K562 (cell line): ENCODE results near the gene BOC. TPM values are rescaled to one million over a fixed set of nuclear protein-coding genes. Genes with fewer than 3 reads are reported as not detected.

ENCODE experiments used
- ATAC-seq: fragments of 200-7000 bp; cut with Tn5 transposase; 3 replicates; pipeline ENCODE4 v1.9.1; 2020; ENCODE audit warnings: moderate library complexity
- BruUV-seq: library from RNA; stranded (reverse); fragments of 400-500 nt; replicated peaks from 2 replicates; lab custom pipeline; 2021; lab: Mats Ljungman, UMichigan
- CTCF ChIA-PET: fragments of 300-600 bp; formaldehyde crosslinking; extraction: SDS; loops from one replicate; lab custom pipeline; 2021; ENCODE audit warnings: low intra/inter-chr PET ratio; lab: Yijun Ruan, JAX
- POLR2A ChIA-PET: fragments of 300-600, 350-650 bp; sonication (Branson Sonifier 250); formaldehyde crosslinking; extraction: SDS; loops from one replicate; lab custom pipeline; 2021; ENCODE audit warnings: antibody characterized with exemption, inconsistent platforms; lab: Yijun Ruan, JAX
- DNase-seq, 4 experiments: peaks; one replicate each; pipeline versions ENCODE4 v3.0.0 to v3.0.0-alpha.2; 2011 to 2018; ENCODE audit warnings: low spot score in 3 of 4, mixed read lengths in 3 of 4; ENCODE audit errors: extremely low read depth in 1 of 4
- FAIRE-seq: peaks from 2 replicates; lab custom pipeline; 2011; peaks lifted over from hg19 to GRCh38; lab: Jason Lieb, UNC
- H2AFZ ChIP-seq: 2 replicates; pipeline ENCODE4 v1.6.0; 2011; ENCODE audit warnings: low read depth, low read length, control low read depth, inconsistent platforms
- H3K27ac ChIP-seq: fragments of 200-600 bp; 3 replicates; pipeline ENCODE4 v1.8.0; 2011; ENCODE audit warnings: low read depth, mild to moderate bottlenecking, control low read depth, inconsistent platforms, low read length, moderate library complexity, mixed read lengths; ENCODE audit errors: extremely low read depth
- H3K27me3 ChIP-seq, 2 experiments: fragments of 300-600 bp in 1 of 2; 2 replicates in 1 of 2; 3 replicates in 1 of 2; pipeline versions ENCODE4 v1.6.0 to v1.8.0; 2011; ENCODE audit warnings: inconsistent platforms in 2 of 2, low read length in 2 of 2, mild to moderate bottlenecking in 1 of 2, mixed read lengths in 1 of 2, moderate library complexity in 1 of 2; ENCODE audit not compliant: control insufficient read depth in 2 of 2, insufficient read depth in 2 of 2
- H3K36me3 ChIP-seq: fragments of 300-600 bp; 3 replicates; pipeline ENCODE4 v1.8.0; 2011; ENCODE audit warnings: mild to moderate bottlenecking, low read length, inconsistent platforms; ENCODE audit not compliant: control insufficient read depth, insufficient read depth
- H3K4me1 ChIP-seq, 2 experiments: fragments of 200-600 bp in 1 of 2; replicated peaks in 1 of 2; 2 replicates in 1 of 2; 3 replicates in 1 of 2; pipeline versions ENCODE4 v1.5.1 to v1.8.0; 2011; ENCODE audit warnings: inconsistent platforms in 2 of 2, low read length in 2 of 2, mild to moderate bottlenecking in 1 of 2, mixed read lengths in 1 of 2, moderate library complexity in 1 of 2; ENCODE audit not compliant: control insufficient read depth in 2 of 2, insufficient read depth in 2 of 2
- H3K4me2 ChIP-seq: 2 replicates; pipeline ENCODE4 v1.6.1; 2011; ENCODE audit warnings: low read length, control low read depth, inconsistent platforms, mixed read lengths; ENCODE audit not compliant: insufficient read depth
- H3K4me3 ChIP-seq: fragments of 200-600 bp; sonication (generic), shearing (Covaris generic); 2 replicates; pipeline ENCODE4 v1.5.1; 2016; ENCODE audit warnings: control low read depth, inconsistent platforms
- H3K79me2 ChIP-seq: fragments of 200-600 bp; 3 replicates; pipeline ENCODE4 v1.8.0; 2011; ENCODE audit warnings: low read length, inconsistent platforms; ENCODE audit not compliant: control insufficient read depth, insufficient read depth
- H3K9ac ChIP-seq, 2 experiments: 2 replicates each; pipeline versions ENCODE4 v1.6.0 to v1.6.1; 2011; ENCODE audit warnings: low read depth in 2 of 2, low read length in 2 of 2, control low read depth in 1 of 2, inconsistent platforms in 1 of 2, mild to moderate bottlenecking in 1 of 2, mixed read lengths in 1 of 2; ENCODE audit not compliant: insufficient read depth in 1 of 2
- H3K9me1 ChIP-seq: one replicate; pipeline ENCODE4 v1.6.0; 2011; ENCODE audit warnings: inconsistent platforms, mild to moderate bottlenecking, low read length, moderate library complexity; ENCODE audit not compliant: control insufficient read depth, insufficient read depth
- H3K9me3 ChIP-seq: replicated peaks from 2 replicates; pipeline ENCODE4 v1.5.1; 2011; ENCODE audit warnings: low read depth, low read length, inconsistent platforms; ENCODE audit not compliant: control insufficient read depth, insufficient read depth
- H4K20me1 ChIP-seq: replicated peaks from 2 replicates; pipeline ENCODE4 v1.6.1; 2011; ENCODE audit warnings: low read length, inconsistent platforms, mixed read lengths; ENCODE audit not compliant: control insufficient read depth, insufficient read depth
- C11orf30 ChIP-seq: fragments of 450-650 bp; IDR thresholded peaks from 2 replicates; pipeline ENCODE4 v1.6.1; 2016; ENCODE audit warnings: low read depth, mild to moderate bottlenecking
- ETV5 ChIP-seq: sonication (generic); formaldehyde crosslinking; IDR thresholded peaks from 2 replicates; pipeline ENCODE4 v1.4.0; 2020; ENCODE audit warnings: low read depth, mild to moderate bottlenecking, missing genetic modification reagents
- FOXP1 ChIP-seq: sonication (generic); formaldehyde crosslinking; IDR thresholded peaks from 2 replicates; pipeline ENCODE4 v1.8.0; 2022; ENCODE audit warnings: mild to moderate bottlenecking, missing genetic modification reagents
- GTF2E2 ChIP-seq: fragments of 200-800 bp; sonication (Bioruptor generic); IDR thresholded peaks from 2 replicates; pipeline ENCODE4 v1.6.1; 2016; ENCODE audit warnings: missing genetic modification characterization, missing compliant biosample characterization
- HNRNPH1 ChIP-seq: fragments of 200-400 bp; formaldehyde crosslinking; optimal IDR thresholded peaks from 2 replicates; pipeline ENCODE3; 2017; ENCODE audit warnings: low read depth, mild to moderate bottlenecking, low read length, moderate library complexity
- KDM4B ChIP-seq, 2 experiments: fragments of 450-650 bp in 1 of 2; sonication (generic) in 1 of 2; IDR thresholded peaks; 2 replicates each; pipeline ENCODE4 v1.6.1; 2016 to 2017; ENCODE audit warnings: borderline replicate concordance in 2 of 2, antibody characterized with exemption in 1 of 2, low read depth in 1 of 2, mild to moderate bottlenecking in 1 of 2
- NELFE ChIP-seq: IDR thresholded peaks from 2 replicates; pipeline ENCODE4 v1.6.1; 2011; ENCODE audit warnings: mild to moderate bottlenecking; ENCODE audit not compliant: insufficient read depth, insufficient read length
- NFE2 ChIP-seq: IDR thresholded peaks from 2 replicates; pipeline ENCODE4 v1.6.1; 2014; ENCODE audit warnings: antibody characterized with exemption, low read depth
- RBM15 ChIP-seq: fragments of 200-400 bp; formaldehyde crosslinking; IDR thresholded peaks from 2 replicates; pipeline ENCODE4 v1.6.1; 2018; ENCODE audit warnings: mild to moderate bottlenecking, low read length, moderate library complexity; ENCODE audit not compliant: insufficient read depth
- STAT5B ChIP-seq: fragments of 250-450 bp; sonication (Bioruptor Pico); IDR thresholded peaks from 2 replicates; pipeline ENCODE4 v1.8.0; 2021; ENCODE audit warnings: mild to moderate bottlenecking, inconsistent platforms
- YY1 ChIP-seq, 3 experiments: IDR thresholded peaks; 2 replicates each; pipeline ENCODE4 v1.6.1; 2011; ENCODE audit warnings: low read length in 2 of 3, mild to moderate bottlenecking in 2 of 3, moderate library complexity in 2 of 3, borderline replicate concordance in 1 of 3, control low read depth in 1 of 3, low read depth in 1 of 3; ENCODE audit not compliant: insufficient read depth in 3 of 3, insufficient replicate concordance in 2 of 3, control insufficient read depth in 1 of 3, insufficient read length in 1 of 3; ENCODE audit errors: extremely low read depth in 1 of 3
- ZNF184 ChIP-seq: sonication (generic); formaldehyde crosslinking; IDR thresholded peaks from 2 replicates; pipeline ENCODE4 v1.5.0; 2020; ENCODE audit warnings: missing genetic modification reagents
- ZNF253 ChIP-seq: fragments of 250-450 bp; sonication (Bioruptor Pico); conservative IDR thresholded peaks from 2 replicates; pipeline ENCODE4 v1.6.1; 2021; ENCODE audit warnings: mild to moderate bottlenecking
- ZNF41 ChIP-seq: fragments of 250-450 bp; sonication (Bioruptor Pico); conservative IDR thresholded peaks from 2 replicates; pipeline ENCODE4 v1.4.0; 2020; ENCODE audit warnings: mild to moderate bottlenecking
- ZNF766 ChIP-seq: fragments of 200-800 bp; sonication (Bioruptor generic); conservative IDR thresholded peaks from 2 replicates; pipeline ENCODE4 v1.6.1; 2016; ENCODE audit warnings: missing genetic modification characterization, missing compliant biosample characterization
- WGBS: fragments of 100-300 bp; shearing (Covaris generic); methylation state at CpG from one replicate; pipeline ENCODE4 v1.1.6; 2016; ENCODE audit warnings: low coverage, mixed read lengths; ENCODE audit not compliant: insufficient coverage; ENCODE audit errors: missing lambda C conversion rate; 5-methylcytosine and 5-hydroxymethylcytosine counted together
- in situ Hi-C: fragments of 300-500 bp; cut with MboI; formaldehyde crosslinking; loops from 4 replicates; pipeline ENCODE4 v1.15.0; 2018; ENCODE audit warnings: inconsistent platforms, mixed read lengths
- intact Hi-C: fragments of 100-400 bp; cut with micrococcal nuclease; formaldehyde crosslinking; loops from 2 replicates; pipeline ENCODE4 v1.14.2; 2022
- polyA plus RNA-seq, 8 experiments: library from polyadenylated mRNA; depleted of rRNA in 4 of 8; stranded (reverse) in 5 of 8; unstranded in 3 of 8; fragments of >200 nt; fragmentation: Nextera tagmentation in 2 of 8; fragmentation: Illumina TruSeq in 1 of 8; extraction: Ambion mirVana in 2 of 8; extraction: Trizol in 1 of 8; gene quantifications; 2 replicates each; pipeline versions ENCODE4 v1.2.1 to v1.2.3, GENCODE V29; 2011 to 2014; ENCODE audit warnings: inconsistent platforms in 1 of 8, missing spikeins in 1 of 8
- total RNA-seq, 7 experiments: library from RNA; depleted of rRNA in 6 of 7; stranded (reverse); fragments of >200 nt in 6 of 7; fragmentation: Illumina TruSeq in 2 of 7; extraction: Trizol in 2 of 7; gene quantifications; 2 replicates each; pipeline versions ENCODE4 v1.2.1 to v1.2.3, GENCODE V29; 2011 to 2021; ENCODE audit warnings: low replicate concordance in 1 of 7

The BOC gene
- total and polyA plus RNA-seq, 9 of the 15 experiments (the other 6 are each of a cell fraction or from before 2014, with no cell fraction given) = not detected

GRCh38 chr3:113210604-113211329 is 590 bp upstream of the BOC start:
- ATAC-seq (no peak), DNase-seq (no peak), FAIRE-seq (no peak)
- no peak overlapping the region for H2AFZ ChIP-seq
- H3K9me1 ChIP-seq = no peaks in the 10 kb centered on the region
- intact Hi-C loops = no loop called here
- H3K4me1 ChIP-seq = peaks cover 0 to 6% of the 10 kb centered on the region in 2 experiments; a peak in 1 of 5 replicates
- CTCF ChIA-PET = no interaction called here
- H3K36me3 ChIP-seq = no peaks in the 10 kb centered on the region
- no peak overlapping the region for H3K9ac ChIP-seq
- H3K4me2 ChIP-seq = no peak overlapping the region
- POLR2A ChIA-PET = interaction anchor here (0.6 kb wide), 1 partner anchor 187 kb away, joined by 3 read pairs; no protein-coding TSS in a partner anchor
- in situ Hi-C loops = no loop called here
- no peaks in the 10 kb centered on the region for H3K79me2 ChIP-seq
- no peak overlapping the region for H3K27ac ChIP-seq
- H3K9me3 ChIP-seq = no peaks in the 10 kb centered on the region
- BruUV-seq = no TSS peak
- no peak for TF ChIP-seq ZNF253 (CRISPR knock-in tag)
- no peak for TF ChIP-seq ZNF184 (CRISPR knock-in tag)
- TF ChIP-seq ZNF766 (CRISPR knock-in tag) = no peak
- no peak for TF ChIP-seq FOXP1
- TF ChIP-seq GTF2E2 = no peak
- TF ChIP-seq C11orf30 = no peak
- TF ChIP-seq YY1 (IDR thresholded peaks at IDR 0.05; ENCODE audit: borderline replicate concordance in 1 of 3, control insufficient read depth in 1 of 3, extremely low read depth in 1 of 3, insufficient read depth in 3 of 3, insufficient read length in 1 of 3, insufficient replicate concordance in 2 of 3, low read depth in 1 of 3, low read length in 2 of 3) = no peak
- TF ChIP-seq NFE2 = no peak
- TF ChIP-seq HNRNPH1 = no peak
- no peak for TF ChIP-seq ZNF41 (CRISPR knock-in tag)
- no peak for TF ChIP-seq ETV5 (CRISPR knock-in tag)
- TF ChIP-seq RBM15 = no peak
- no peak for TF ChIP-seq NELFE
- no peak for TF ChIP-seq STAT5B (CRISPR knock-in tag)
- TF ChIP-seq KDM4B (IDR thresholded peaks at IDR 0.05; ENCODE audit: borderline replicate concordance in 2 of 2, low read depth in 1 of 2) = no peak
- WGBS = 3% methylated on average over 14 of the region's 22 CpGs
- no peaks in the 10 kb centered on the region for H4K20me1 ChIP-seq
- H3K27me3 ChIP-seq = peaks cover 0 to 23% of the 10 kb centered on the region in 2 experiments; a peak in 2 of 5 replicates
- H3K4me3 ChIP-seq = no peak overlapping the region
